Upper lobe of left lung (tissue), 6 donors: Measurements from ENCODE around the gene AP1B1. TPM values are rescaled to one million over a fixed set of nuclear protein-coding genes. Genes with fewer than 3 reads are reported as not detected.

Source experiments
- ATAC-seq, 2 donors: fragments of 200-7000 bp; cut with Tn5 transposase; one replicate each; pipeline ENCODE4 v1.9.1; 2022; ENCODE audit warnings: mild to moderate bottlenecking in 2 of 2, moderate library complexity in 2 of 2; ENCODE audit not compliant: low FRiP score in 2 of 2
- DNase-seq, 2 donors: peaks; one replicate each; pipeline ENCODE4 v3.0.0-alpha.2; 2019 to 2020
- H3K27ac ChIP-seq, 4 donors: fragments of 200-600 bp; sonication (generic); one replicate each; pipeline ENCODE4 v1.5.1; 2016 to 2019
- H3K27me3 ChIP-seq, 4 donors: fragments of 200-600 bp; sonication (generic); one replicate each; pipeline ENCODE4 v1.5.1; 2017 to 2019
- H3K36me3 ChIP-seq, 4 donors: fragments of 200-600 bp; sonication (generic); one replicate each; pipeline ENCODE4 v1.5.1; 2016 to 2019
- H3K4me1 ChIP-seq, 4 donors: fragments of 200-600 bp; sonication (generic); one replicate each; pipeline ENCODE4 v1.5.1; 2018 to 2019
- H3K4me3 ChIP-seq, 4 donors: fragments of 200-600 bp; sonication (generic); one replicate each; pipeline ENCODE4 v1.5.1; 2017 to 2019; ENCODE audit warnings: mild to moderate bottlenecking in 2 of 4, moderate library complexity in 1 of 4
- H3K9me3 ChIP-seq, 4 donors: fragments of 200-600 bp; sonication (generic); one replicate each; pipeline ENCODE4 v1.5.1; 2018 to 2019
- EP300 ChIP-seq, 4 donors: sonication (generic); formaldehyde crosslinking; IDR thresholded peaks; one replicate each; pipeline ENCODE4 v1.5.1; 2017; ENCODE audit warnings: antibody characterized with exemption in 4 of 4, control low read depth in 2 of 4
- POLR2A ChIP-seq, 4 donors: fragments of 450-650 bp; IDR thresholded peaks; one replicate each; pipeline ENCODE4 v1.5.1; 2016 to 2017; ENCODE audit warnings: antibody characterized with exemption in 4 of 4, mild to moderate bottlenecking in 2 of 4
- POLR2AphosphoS5 ChIP-seq, 2 donors: sonication (generic); formaldehyde crosslinking; IDR thresholded peaks; one replicate each; pipeline ENCODE4 v1.5.1; 2017; ENCODE audit warnings: antibody characterized with exemption in 2 of 2
- WGBS, 2 donors: methylation state at CpG; one replicate each; pipeline ENCODE4 v1.1.5; 2017 to 2018; 5-methylcytosine and 5-hydroxymethylcytosine counted together
- total RNA-seq, 6 donors: library from RNA; depleted of rRNA in 4 of 6; stranded (reverse); fragments of >200 nt in 4 of 6; gene quantifications; one replicate each; pipeline versions ENCODE4 v1.1.0 to v1.2.1, GENCODE V29; 2016 to 2021
- TF ChIP-seq, protein P1 (sequence below), 6 experiments: fragments of 450-650 bp in 4 of 6; fragments of 200-600 bp in 2 of 6; sonication (generic) in 2 of 6; IDR thresholded peaks; one replicate each; pipeline ENCODE4 v1.5.1; 2016 to 2019; ENCODE audit warnings: antibody characterized with exemption in 6 of 6
- donor health status: DM: no; HTN: no; CAD: no; lungs with moderate emphysema.
- donor health status: DM: no; HTN: yes; CAD: no; lungs with severe emphysema.

Gene AP1B1
- total RNA-seq, 6 donors from 2014 or later = 44.7 to 162 (median 80.7) TPM

DNA sequence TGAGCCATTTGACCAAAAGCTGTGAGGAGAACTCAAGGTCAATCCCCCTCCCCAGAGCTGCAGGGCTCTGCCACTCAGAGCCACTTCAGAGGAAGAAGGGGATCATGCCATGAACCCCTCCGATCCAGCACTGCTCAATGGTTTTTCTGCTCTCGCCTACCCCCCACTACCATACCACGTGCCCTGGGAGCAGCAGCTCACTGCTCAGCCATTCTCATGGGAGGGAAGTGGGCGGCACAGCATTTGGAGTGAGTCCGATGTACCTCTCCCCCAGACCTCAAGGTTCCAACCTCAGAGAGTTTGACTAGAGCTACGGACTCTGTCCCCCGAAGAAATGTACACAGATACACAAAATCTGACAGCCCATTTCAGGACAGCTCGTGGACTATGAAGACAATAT, 34.5 kb downstream of the AP1B1 start:
- DNase-seq = no peak
- TF ChIP-seq EP300 (IDR thresholded peaks at IDR 0.05) (no peak), POLR2A (IDR thresholded peaks at IDR 0.05) (no peak), POLR2AphosphoS5 (IDR thresholded peaks at IDR 0.05) (no peak)
- TF ChIP-seq, protein P1, sequence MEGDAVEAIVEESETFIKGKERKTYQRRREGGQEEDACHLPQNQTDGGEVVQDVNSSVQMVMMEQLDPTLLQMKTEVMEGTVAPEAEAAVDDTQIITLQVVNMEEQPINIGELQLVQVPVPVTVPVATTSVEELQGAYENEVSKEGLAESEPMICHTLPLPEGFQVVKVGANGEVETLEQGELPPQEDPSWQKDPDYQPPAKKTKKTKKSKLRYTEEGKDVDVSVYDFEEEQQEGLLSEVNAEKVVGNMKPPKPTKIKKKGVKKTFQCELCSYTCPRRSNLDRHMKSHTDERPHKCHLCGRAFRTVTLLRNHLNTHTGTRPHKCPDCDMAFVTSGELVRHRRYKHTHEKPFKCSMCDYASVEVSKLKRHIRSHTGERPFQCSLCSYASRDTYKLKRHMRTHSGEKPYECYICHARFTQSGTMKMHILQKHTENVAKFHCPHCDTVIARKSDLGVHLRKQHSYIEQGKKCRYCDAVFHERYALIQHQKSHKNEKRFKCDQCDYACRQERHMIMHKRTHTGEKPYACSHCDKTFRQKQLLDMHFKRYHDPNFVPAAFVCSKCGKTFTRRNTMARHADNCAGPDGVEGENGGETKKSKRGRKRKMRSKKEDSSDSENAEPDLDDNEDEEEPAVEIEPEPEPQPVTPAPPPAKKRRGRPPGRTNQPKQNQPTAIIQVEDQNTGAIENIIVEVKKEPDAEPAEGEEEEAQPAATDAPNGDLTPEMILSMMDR (IDR thresholded peaks at IDR 0.05) = no peak
- Histone ChIP-seq H3K27me3 (no peaks in the 10 kb centered on the region), H3K4me3 (no peak overlapping the region), H3K4me1 (no peaks in the 10 kb centered on the region), H3K9me3 (no peaks in the 10 kb centered on the region), H3K36me3 (peaks cover 48 to 100% (median 97%) of the 10 kb centered on the region in 4 donors), H3K27ac (no peak overlapping the region)
- ATAC-seq = no peak
- WGBS, 2 donors = 95 to 100% methylated on average over 3 to 8 of the region's 8 CpGs

DNA sequence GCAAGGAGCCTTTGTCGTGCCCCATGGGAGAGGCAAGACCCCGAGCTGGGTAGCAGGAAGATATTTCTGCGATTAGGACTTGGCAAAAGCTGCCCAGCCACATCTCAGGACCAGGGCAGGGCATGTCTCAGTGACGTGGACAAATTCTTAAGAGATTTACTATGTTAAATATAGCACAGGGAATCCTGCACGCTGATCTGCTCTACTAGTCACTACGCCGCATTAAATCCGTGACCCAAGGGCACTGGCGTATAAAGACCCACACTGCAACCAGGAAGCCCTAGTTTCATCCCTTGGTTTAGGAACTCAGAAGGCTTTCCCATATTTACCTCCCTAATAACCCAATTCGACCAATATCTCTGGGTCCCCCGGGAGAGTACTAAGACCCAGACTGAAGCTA, 35.1 kb downstream of the AP1B1 start:
- Histone ChIP-seq H3K27me3 (no peaks in the 10 kb centered on the region), H3K9me3 (no peaks in the 10 kb centered on the region), H3K36me3 (peaks cover 45 to 100% (median 97%) of the 10 kb centered on the region in 4 donors), H3K27ac (no peak overlapping the region), H3K4me3 (no peak overlapping the region), H3K4me1 (no peaks in the 10 kb centered on the region)
- TF ChIP-seq POLR2A (IDR thresholded peaks at IDR 0.05) (no peak), POLR2AphosphoS5 (IDR thresholded peaks at IDR 0.05) (no peak), EP300 (IDR thresholded peaks at IDR 0.05) (no peak)
- TF ChIP-seq, protein P1 (IDR thresholded peaks at IDR 0.05) = no peak
- 95 to 97% methylated on average over 11 of the region's 11 CpGs for WGBS, 2 donors
- ATAC-seq (no peak), DNase-seq (no peak)

DNA sequence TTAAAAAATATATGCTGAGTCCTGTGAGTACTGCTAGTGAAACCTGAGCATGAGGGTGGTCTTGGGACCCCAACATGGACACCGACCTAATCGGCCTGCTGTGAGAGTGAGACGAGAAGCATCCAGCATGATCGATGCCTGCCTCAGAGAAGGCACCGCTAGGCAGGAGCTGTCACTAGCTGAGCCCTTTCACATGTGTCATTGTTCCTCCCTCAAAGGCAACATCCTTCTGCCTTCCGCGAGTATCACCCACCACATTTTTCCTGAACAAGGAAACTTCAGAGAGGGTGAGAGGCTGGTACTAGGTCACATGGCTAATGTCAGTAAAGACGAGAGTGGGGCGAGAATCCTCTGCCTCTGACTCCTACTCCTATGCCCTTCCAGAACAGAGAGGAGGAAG, 35.6 kb downstream of the AP1B1 start:
- TF ChIP-seq, protein P1 (IDR thresholded peaks at IDR 0.05) = no peak
- TF ChIP-seq POLR2AphosphoS5 (IDR thresholded peaks at IDR 0.05) = no peak
- TF ChIP-seq POLR2A (IDR thresholded peaks at IDR 0.05) = no peak
- TF ChIP-seq EP300 (IDR thresholded peaks at IDR 0.05) = no peak
- Histone ChIP-seq H3K27ac (no peak overlapping the region), H3K9me3 (no peaks in the 10 kb centered on the region), H3K4me3 (no peak overlapping the region), H3K27me3 (no peaks in the 10 kb centered on the region), H3K4me1 (no peaks in the 10 kb centered on the region), H3K36me3 (peaks cover 40 to 100% (median 97%) of the 10 kb centered on the region in 4 donors)
- ATAC-seq (no peak), DNase-seq (no peak)
- WGBS, 2 donors = 89 to 97% methylated on average over 9 of the region's 9 CpGs

DNA sequence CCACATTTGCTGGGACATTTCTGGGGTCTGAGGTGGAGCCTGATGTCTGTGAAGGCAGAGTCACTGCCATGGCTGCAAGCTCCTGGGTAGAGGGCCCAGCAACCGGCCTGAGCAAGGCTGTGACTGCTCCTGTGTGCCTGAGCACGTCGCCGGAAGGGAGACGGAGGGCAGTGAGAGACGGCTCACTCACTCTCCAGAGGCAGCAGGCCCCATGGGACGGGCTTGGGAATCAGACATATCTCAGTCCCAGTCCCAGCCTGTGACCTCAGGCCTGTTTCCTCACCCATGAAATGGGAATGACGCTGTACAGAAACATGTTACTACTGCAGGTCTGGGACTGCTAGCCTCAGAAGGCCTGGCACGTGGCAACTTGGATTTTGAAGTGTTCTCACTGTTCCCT, 36.5 kb downstream of the AP1B1 start:
- TF ChIP-seq EP300 (IDR thresholded peaks at IDR 0.05) (no peak), POLR2A (IDR thresholded peaks at IDR 0.05) (no peak), POLR2AphosphoS5 (IDR thresholded peaks at IDR 0.05) (no peak)
- TF ChIP-seq, protein P1 (IDR thresholded peaks at IDR 0.05) = no peak
- DNase-seq (no peak), ATAC-seq (no peak)
- H3K4me1 ChIP-seq = no peaks in the 10 kb centered on the region
- no peak overlapping the region for H3K27ac ChIP-seq
- WGBS, 2 donors = 94 to 100% methylated on average over 3 to 8 of the region's 9 CpGs
- H3K9me3 ChIP-seq = no peaks in the 10 kb centered on the region
- H3K4me3 ChIP-seq = no peak overlapping the region
- H3K27me3 ChIP-seq = no peaks in the 10 kb centered on the region
- peaks cover 39 to 100% (median 96%) of the 10 kb centered on the region in 4 donors for H3K36me3 ChIP-seq

DNA sequence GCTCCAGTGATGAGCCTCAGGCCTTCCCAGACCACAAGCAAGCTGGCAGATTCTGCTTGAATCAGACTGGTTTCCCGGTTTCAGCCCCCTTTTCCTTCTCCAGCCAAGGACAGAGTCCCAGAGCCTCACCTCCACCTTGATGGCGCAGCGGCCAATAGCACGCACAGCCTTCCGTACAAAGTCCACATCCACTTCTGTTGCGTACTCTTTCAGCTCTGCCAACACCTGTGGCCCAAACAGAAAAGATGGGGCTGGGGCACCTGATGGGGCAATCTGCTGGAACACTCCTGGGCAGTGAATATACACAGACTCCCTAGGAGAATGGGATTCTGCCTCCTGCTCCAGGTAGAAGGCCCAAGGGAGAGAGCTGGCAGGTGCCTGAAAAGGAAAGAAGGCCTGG, 37.3 kb downstream of the AP1B1 start:
- H3K9me3 ChIP-seq = no peaks in the 10 kb centered on the region
- WGBS, 2 donors = 95 to 97% methylated on average over 6 of the region's 6 CpGs
- ATAC-seq (no peak), DNase-seq (no peak)
- TF ChIP-seq, protein P1 (IDR thresholded peaks at IDR 0.05) = no peak
- no peak for TF ChIP-seq POLR2A (IDR thresholded peaks at IDR 0.05)
- TF ChIP-seq EP300 (IDR thresholded peaks at IDR 0.05) = no peak
- no peak for TF ChIP-seq POLR2AphosphoS5 (IDR thresholded peaks at IDR 0.05)
- peaks cover 0 to 2% (median 0%) of the 10 kb centered on the region in 4 donors for H3K4me1 ChIP-seq
- H3K27me3 ChIP-seq = no peaks in the 10 kb centered on the region
- no peak overlapping the region for H3K4me3 ChIP-seq
- peaks cover 36 to 100% (median 96%) of the 10 kb centered on the region in 4 donors for H3K36me3 ChIP-seq
- no peak overlapping the region for H3K27ac ChIP-seq
